Measurements from ENCODE around the gene MBOAT1.

GRCh38 chr6:20205722-20206161 lies 6.5 kb downstream of the MBOAT1 start:
- TF ChIP-seq, protein P1, sequence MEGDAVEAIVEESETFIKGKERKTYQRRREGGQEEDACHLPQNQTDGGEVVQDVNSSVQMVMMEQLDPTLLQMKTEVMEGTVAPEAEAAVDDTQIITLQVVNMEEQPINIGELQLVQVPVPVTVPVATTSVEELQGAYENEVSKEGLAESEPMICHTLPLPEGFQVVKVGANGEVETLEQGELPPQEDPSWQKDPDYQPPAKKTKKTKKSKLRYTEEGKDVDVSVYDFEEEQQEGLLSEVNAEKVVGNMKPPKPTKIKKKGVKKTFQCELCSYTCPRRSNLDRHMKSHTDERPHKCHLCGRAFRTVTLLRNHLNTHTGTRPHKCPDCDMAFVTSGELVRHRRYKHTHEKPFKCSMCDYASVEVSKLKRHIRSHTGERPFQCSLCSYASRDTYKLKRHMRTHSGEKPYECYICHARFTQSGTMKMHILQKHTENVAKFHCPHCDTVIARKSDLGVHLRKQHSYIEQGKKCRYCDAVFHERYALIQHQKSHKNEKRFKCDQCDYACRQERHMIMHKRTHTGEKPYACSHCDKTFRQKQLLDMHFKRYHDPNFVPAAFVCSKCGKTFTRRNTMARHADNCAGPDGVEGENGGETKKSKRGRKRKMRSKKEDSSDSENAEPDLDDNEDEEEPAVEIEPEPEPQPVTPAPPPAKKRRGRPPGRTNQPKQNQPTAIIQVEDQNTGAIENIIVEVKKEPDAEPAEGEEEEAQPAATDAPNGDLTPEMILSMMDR (IDR thresholded peaks at IDR 0.05): no peak
- no peak for TF ChIP-seq ZFX (IDR thresholded peaks at IDR 0.05; ENCODE audit: borderline replicate concordance)

All from 22Rv1 (cell line).